Endodermal cell (in vitro differentiated cells): Measurements from ENCODE around the gene SH3BGRL2. TPM values are rescaled to one million over a fixed set of nuclear protein-coding genes. Genes with fewer than 3 reads are reported as not detected.
A peak's percentile ranks its signal among the peaks of the same experiment; 100 is the strongest.

Source experiments
- DNase-seq: peaks from one replicate; pipeline ENCODE4 v3.0.0-alpha.2; 2017
- H3K27ac ChIP-seq: 2 replicates; pipeline ENCODE4 v1.5.1; 2013; ENCODE audit warnings: mild to moderate bottlenecking, low read depth, low read length, moderate library complexity
- H3K27me3 ChIP-seq: 2 replicates; pipeline ENCODE4 v1.6.1; 2013; ENCODE audit warnings: mild to moderate bottlenecking, low read length, moderate library complexity; ENCODE audit not compliant: insufficient read depth, control insufficient read depth, poor library complexity, severe bottlenecking
- H3K36me3 ChIP-seq: 2 replicates; pipeline ENCODE4 v1.7.0; 2013; ENCODE audit warnings: mild to moderate bottlenecking, low read length, moderate library complexity; ENCODE audit not compliant: control insufficient read depth, insufficient read depth
- H3K4me1 ChIP-seq: one replicate; pipeline ENCODE4 v1.7.0; 2013; ENCODE audit warnings: low read length; ENCODE audit not compliant: control insufficient read depth, insufficient read depth
- H3K4me3 ChIP-seq: 2 replicates; pipeline ENCODE4 v1.5.1; 2013; ENCODE audit warnings: mild to moderate bottlenecking, low read length, moderate library complexity
- H3K9ac ChIP-seq: 2 replicates; pipeline ENCODE4 v1.6.1; 2013; ENCODE audit warnings: mild to moderate bottlenecking, low read length, moderate library complexity; ENCODE audit not compliant: poor library complexity, severe bottlenecking; ENCODE audit errors: extremely low read depth
- H3K9me3 ChIP-seq: 2 replicates; pipeline ENCODE4 v1.6.1; 2013; ENCODE audit warnings: mild to moderate bottlenecking, low read length, moderate library complexity; ENCODE audit not compliant: control insufficient read depth
- H3K27ac Mint-ChIP-seq: 2 replicates; pipeline ENCODE4 v1.8.0; 2020; ENCODE audit warnings: mixed read lengths
- H3K27me3 Mint-ChIP-seq: 2 replicates; pipeline ENCODE4 v1.8.0; 2021; ENCODE audit warnings: mild to moderate bottlenecking, mixed read lengths; ENCODE audit not compliant: insufficient read depth
- H3K36me3 Mint-ChIP-seq: 2 replicates; pipeline ENCODE4 v1.8.0; 2020; ENCODE audit warnings: low read depth, mixed read lengths
- H3K4me1 Mint-ChIP-seq: 2 replicates; pipeline ENCODE4 v1.8.0; 2020; ENCODE audit warnings: mixed read lengths
- H3K4me3 Mint-ChIP-seq: 2 replicates; pipeline ENCODE4 v1.8.0; 2020; ENCODE audit warnings: mild to moderate bottlenecking, moderate library complexity, mixed read lengths
- H3K9me3 Mint-ChIP-seq: 2 replicates; pipeline ENCODE4 v1.8.0; 2020; ENCODE audit warnings: mild to moderate bottlenecking, mixed read lengths
- WGBS, 2 experiments: methylation state at CpG; one replicate each; pipeline versions ENCODE4 v1.1.5 to v1.1.7; 2013; ENCODE audit warnings: missing lambda C conversion rate in 2 of 2, mixed read lengths in 1 of 2; ENCODE audit not compliant: insufficient coverage in 1 of 2, insufficient read length in 1 of 2; 5-methylcytosine and 5-hydroxymethylcytosine counted together
- total RNA-seq, 2 donors: library from RNA; stranded (reverse); fragmentation: NEBNext Ultra II Directional in 1 of 2; extraction: Animal tissue kit (Norgen Biotek cat#: 25700) in 1 of 2; gene quantifications; 2 replicates in 1 of 2; 3 replicates in 1 of 2; pipeline ENCODE4 v1.2.1, GENCODE V29; 2021
- TF ChIP-seq, protein P1 (sequence below): fragments of 200-600 bp; sonication (generic); conservative IDR thresholded peaks from 2 replicates; pipeline ENCODE4 v1.5.0; 2021; ENCODE audit warnings: antibody characterized with exemption, mild to moderate bottlenecking

The SH3BGRL2 gene
- total RNA-seq, 2 donors from 2014 or later: 24.3 to 40.1 TPM

DNA sequence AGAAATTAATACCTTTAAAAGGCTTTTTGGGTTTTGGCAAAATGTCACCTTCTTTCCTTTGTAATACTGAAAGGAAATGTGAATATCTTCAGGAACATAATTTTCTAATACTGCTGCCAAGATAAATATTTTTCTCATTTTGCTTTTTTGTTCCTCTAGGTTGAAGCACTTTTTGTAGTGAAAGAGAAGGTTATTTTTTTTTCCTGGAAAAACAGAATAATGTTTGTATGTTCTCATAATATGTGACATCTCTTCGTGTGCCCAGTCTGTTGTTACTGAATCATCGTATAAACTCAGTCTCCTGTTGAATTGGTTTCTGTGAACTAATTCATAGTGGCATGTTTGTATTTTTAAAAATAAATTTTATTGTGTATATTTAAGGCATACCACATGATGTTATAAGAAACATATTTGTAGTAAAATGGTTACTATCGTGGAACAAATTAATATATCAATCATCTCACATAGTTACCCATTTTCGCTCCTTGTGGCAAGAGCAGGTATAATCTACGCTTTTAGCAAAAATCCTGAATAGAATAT is 74.4 kb downstream of the SH3BGRL2 start:
- Mint-ChIP-seq H3K36me3 (peaks cover 7% of the 10 kb centered on the region), H3K9me3 (no peaks in the 10 kb centered on the region), H3K4me1 (peaks cover 6% of the 10 kb centered on the region), H3K27me3 (no peaks in the 10 kb centered on the region), H3K4me3 (no peak overlapping the region), H3K27ac (no peak overlapping the region)
- no peaks in the 10 kb centered on the region for H3K4me1 ChIP-seq
- TF ChIP-seq, protein P1, sequence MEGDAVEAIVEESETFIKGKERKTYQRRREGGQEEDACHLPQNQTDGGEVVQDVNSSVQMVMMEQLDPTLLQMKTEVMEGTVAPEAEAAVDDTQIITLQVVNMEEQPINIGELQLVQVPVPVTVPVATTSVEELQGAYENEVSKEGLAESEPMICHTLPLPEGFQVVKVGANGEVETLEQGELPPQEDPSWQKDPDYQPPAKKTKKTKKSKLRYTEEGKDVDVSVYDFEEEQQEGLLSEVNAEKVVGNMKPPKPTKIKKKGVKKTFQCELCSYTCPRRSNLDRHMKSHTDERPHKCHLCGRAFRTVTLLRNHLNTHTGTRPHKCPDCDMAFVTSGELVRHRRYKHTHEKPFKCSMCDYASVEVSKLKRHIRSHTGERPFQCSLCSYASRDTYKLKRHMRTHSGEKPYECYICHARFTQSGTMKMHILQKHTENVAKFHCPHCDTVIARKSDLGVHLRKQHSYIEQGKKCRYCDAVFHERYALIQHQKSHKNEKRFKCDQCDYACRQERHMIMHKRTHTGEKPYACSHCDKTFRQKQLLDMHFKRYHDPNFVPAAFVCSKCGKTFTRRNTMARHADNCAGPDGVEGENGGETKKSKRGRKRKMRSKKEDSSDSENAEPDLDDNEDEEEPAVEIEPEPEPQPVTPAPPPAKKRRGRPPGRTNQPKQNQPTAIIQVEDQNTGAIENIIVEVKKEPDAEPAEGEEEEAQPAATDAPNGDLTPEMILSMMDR: peak; percentile 34
- no peaks in the 10 kb centered on the region for H3K9me3 ChIP-seq
- H3K27me3 ChIP-seq: no peaks in the 10 kb centered on the region
- 93 to 98% methylated on average over 4 to 5 of the region's 5 CpGs for WGBS, 2 experiments
- H3K4me3 ChIP-seq: no peak overlapping the region
- DNase-seq: no peak
- H3K9ac ChIP-seq: no peak overlapping the region
- H3K27ac ChIP-seq: no peak overlapping the region
- H3K36me3 ChIP-seq: peaks cover 2% of the 10 kb centered on the region

DNA sequence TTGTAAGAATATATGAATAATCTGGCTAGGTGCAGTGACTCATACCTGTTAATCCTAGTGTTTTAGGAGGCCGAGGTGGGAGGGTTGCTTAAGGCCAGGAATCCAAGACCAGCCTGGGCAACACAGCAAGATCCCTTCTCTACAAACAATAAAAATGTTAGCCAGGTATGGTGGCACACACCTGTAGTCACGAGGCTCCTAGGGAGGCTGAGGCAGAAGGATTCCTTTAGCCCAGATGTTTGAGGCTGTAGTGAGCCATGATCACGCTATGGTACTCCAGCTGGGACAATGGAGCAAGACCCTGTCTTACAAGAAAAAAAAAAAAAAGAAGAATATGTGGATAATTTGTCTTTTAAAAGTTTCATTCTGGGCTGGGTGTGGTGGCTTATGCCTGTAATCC is 75.4 kb downstream of the SH3BGRL2 start:
- Mint-ChIP-seq H3K9me3 (no peaks in the 10 kb centered on the region), H3K4me1 (peaks cover 6% of the 10 kb centered on the region)

DNA sequence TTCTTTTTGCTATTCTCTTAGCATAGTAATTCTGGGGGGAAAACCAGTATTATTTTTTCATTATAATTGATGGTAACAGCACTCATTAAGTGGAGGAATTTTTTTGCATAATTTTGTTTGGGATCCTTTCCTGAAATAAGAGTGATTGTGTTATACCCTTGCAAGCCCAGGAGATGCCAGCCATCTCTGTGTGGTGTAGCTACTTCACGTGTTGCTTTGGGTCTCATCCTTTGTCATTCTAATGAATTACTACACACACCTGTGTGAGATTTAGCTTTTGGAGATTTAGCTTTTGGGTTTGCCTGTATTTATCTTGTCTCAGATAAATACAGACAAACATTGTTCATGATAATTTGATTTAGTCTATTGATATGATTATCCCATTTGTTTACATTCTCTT is 76.5 kb downstream of the SH3BGRL2 start:
- no peak for DNase-seq

More for the DNA sequence above, 75.4 kb downstream of the SH3BGRL2 start:
- H3K4me1 ChIP-seq: no peaks in the 10 kb centered on the region
- Mint-ChIP-seq H3K36me3 (peaks cover 7% of the 10 kb centered on the region), H3K27me3 (no peaks in the 10 kb centered on the region), H3K4me3 (no peak overlapping the region), H3K27ac (no peak overlapping the region)
- no peak for DNase-seq
- H3K9me3 ChIP-seq: no peaks in the 10 kb centered on the region
- TF ChIP-seq, protein P1: no peak
- H3K27me3 ChIP-seq: no peaks in the 10 kb centered on the region
- H3K9ac ChIP-seq: no peak overlapping the region
- H3K27ac ChIP-seq: no peak overlapping the region
- no peak overlapping the region for H3K4me3 ChIP-seq
- no peaks in the 10 kb centered on the region for H3K36me3 ChIP-seq
- 89 to 94% methylated on average over 1 to 3 of the region's 3 CpGs for WGBS, 2 experiments

More for the DNA sequence above, 76.5 kb downstream of the SH3BGRL2 start:
- H3K4me1 Mint-ChIP-seq: peaks cover 6% of the 10 kb centered on the region
- no peaks in the 10 kb centered on the region for H3K27me3 Mint-ChIP-seq
- WGBS, 2 experiments: 73% methylated on average over 1 of the region's 1 CpG; no CpG with 5 or more reads in 1 of the 2 experiments
- Histone ChIP-seq H3K36me3 (no peaks in the 10 kb centered on the region), H3K4me3 (no peak overlapping the region), H3K27ac (no peak overlapping the region), H3K9ac (no peak overlapping the region), H3K4me1 (no peaks in the 10 kb centered on the region), H3K9me3 (no peaks in the 10 kb centered on the region), H3K27me3 (no peaks in the 10 kb centered on the region)
- H3K9me3 Mint-ChIP-seq: no peaks in the 10 kb centered on the region
- no peak overlapping the region for H3K27ac Mint-ChIP-seq
- no peak overlapping the region for H3K4me3 Mint-ChIP-seq
- peaks cover 4% of the 10 kb centered on the region for H3K36me3 Mint-ChIP-seq
- TF ChIP-seq, protein P1: no peak
